Thoracic aorta (tissue), 2 donors: Measurements from ENCODE around the gene HSPB2. TPM values are rescaled to one million over a fixed set of nuclear protein-coding genes. Genes with fewer than 3 reads are reported as not detected.

Experiments
- ATAC-seq: fragments of 150-250 bp; one replicate; pipeline ENCODE4 v1.8.0; 2017; ENCODE audit warnings: low read depth; ENCODE audit not compliant: insufficient number of reproducible peaks, low FRiP score
- DNase-seq: peaks from one replicate; pipeline ENCODE4 v3.0.0-alpha.2; 2020; ENCODE audit warnings: low spot score
- H3K27ac ChIP-seq, 2 donors: fragments of 200-600 bp; sonication (generic); 1 replicate in 1 of 2; 2 replicates in 1 of 2; pipeline ENCODE4 v1.5.1; 2016; ENCODE audit warnings: mild to moderate bottlenecking in 2 of 2, moderate library complexity in 2 of 2
- H3K27me3 ChIP-seq: fragments of 200-600 bp; sonication (generic); replicated peaks from 2 replicates; pipeline ENCODE4 v1.6.0; 2016; ENCODE audit warnings: mild to moderate bottlenecking; ENCODE audit not compliant: insufficient read depth
- H3K36me3 ChIP-seq: fragments of 200-600 bp; sonication (generic); one replicate; pipeline ENCODE4 v1.5.1; 2016
- H3K4me1 ChIP-seq, 2 donors: fragments of 200-600 bp; sonication (generic); 1 replicate in 1 of 2; 2 replicates in 1 of 2; pipeline versions ENCODE4 v1.5.1 to v1.6.0; 2016; ENCODE audit warnings: low read depth in 2 of 2, mild to moderate bottlenecking in 1 of 2; ENCODE audit not compliant: control insufficient read depth in 1 of 2
- H3K4me3 ChIP-seq: fragments of 200-600 bp; sonication (generic); 2 replicates; pipeline ENCODE4 v1.5.1; 2016; ENCODE audit warnings: mild to moderate bottlenecking
- H3K9me3 ChIP-seq: fragments of 200-600 bp; sonication (generic); 2 replicates; pipeline ENCODE4 v1.5.1; 2016
- total RNA-seq, 2 donors: library from RNA; depleted of rRNA; stranded (reverse); fragments of >200 nt; gene quantifications; one replicate each; pipeline versions ENCODE4 v1.1.0 to v1.2.3, GENCODE V29; 2016
- TF ChIP-seq, protein P1 (sequence below): fragments of 200-600 bp; sonication (generic); IDR thresholded peaks from one replicate; pipeline ENCODE4 v1.5.1; 2019; ENCODE audit warnings: antibody characterized with exemption

The HSPB2 gene
- total RNA-seq, 2 donors from 2014 or later = 2.2 to 3.1 TPM

DNA sequence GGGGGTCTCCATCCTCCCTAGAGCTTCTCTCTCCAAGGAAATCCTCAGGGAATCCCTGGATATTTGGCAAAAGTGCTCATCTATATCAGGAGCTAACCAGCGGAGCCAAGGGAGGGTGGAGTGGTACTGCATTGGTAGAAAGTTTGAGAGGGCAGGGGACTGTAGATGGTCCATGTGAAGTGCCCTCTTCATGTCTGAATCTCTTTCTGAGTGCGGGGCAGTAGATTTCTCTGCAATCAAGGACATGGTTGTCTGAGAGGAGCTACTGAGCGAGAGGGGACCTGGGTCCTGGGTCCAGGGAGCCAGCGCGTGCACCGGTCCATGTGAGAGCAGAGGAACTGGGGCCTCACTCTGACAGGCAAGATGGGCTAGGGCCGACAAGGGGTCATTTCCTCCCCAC is 25.3 kb downstream of the HSPB2 start:
- TF ChIP-seq, protein P1, sequence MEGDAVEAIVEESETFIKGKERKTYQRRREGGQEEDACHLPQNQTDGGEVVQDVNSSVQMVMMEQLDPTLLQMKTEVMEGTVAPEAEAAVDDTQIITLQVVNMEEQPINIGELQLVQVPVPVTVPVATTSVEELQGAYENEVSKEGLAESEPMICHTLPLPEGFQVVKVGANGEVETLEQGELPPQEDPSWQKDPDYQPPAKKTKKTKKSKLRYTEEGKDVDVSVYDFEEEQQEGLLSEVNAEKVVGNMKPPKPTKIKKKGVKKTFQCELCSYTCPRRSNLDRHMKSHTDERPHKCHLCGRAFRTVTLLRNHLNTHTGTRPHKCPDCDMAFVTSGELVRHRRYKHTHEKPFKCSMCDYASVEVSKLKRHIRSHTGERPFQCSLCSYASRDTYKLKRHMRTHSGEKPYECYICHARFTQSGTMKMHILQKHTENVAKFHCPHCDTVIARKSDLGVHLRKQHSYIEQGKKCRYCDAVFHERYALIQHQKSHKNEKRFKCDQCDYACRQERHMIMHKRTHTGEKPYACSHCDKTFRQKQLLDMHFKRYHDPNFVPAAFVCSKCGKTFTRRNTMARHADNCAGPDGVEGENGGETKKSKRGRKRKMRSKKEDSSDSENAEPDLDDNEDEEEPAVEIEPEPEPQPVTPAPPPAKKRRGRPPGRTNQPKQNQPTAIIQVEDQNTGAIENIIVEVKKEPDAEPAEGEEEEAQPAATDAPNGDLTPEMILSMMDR = no peak
- DNase-seq (no peak), ATAC-seq (no peak)
- Histone ChIP-seq H3K27ac (peak overlapping the region; percentile 67 to 72), H3K36me3 (no peaks in the 10 kb centered on the region), H3K4me3 (peak overlapping the region; percentile 78), H3K4me1 (peaks cover 18 to 44% of the 10 kb centered on the region in 2 donors), H3K27me3 (no peaks in the 10 kb centered on the region), H3K9me3 (no peaks in the 10 kb centered on the region)

- Histone ChIP-seq H3K9me3 (no peaks in the 10 kb centered on the region), H3K4me3 (peak overlapping the region; percentile 78), H3K36me3 (no peaks in the 10 kb centered on the region), H3K27me3 (no peaks in the 10 kb centered on the region), H3K27ac (peak overlapping the region; percentile 67 to 72), H3K4me1 (peaks cover 18 to 47% of the 10 kb centered on the region in 2 donors)
- ATAC-seq (no peak), DNase-seq (no peak)
- TF ChIP-seq, protein P1 = no peak
These were observed 26.2 kb downstream of the HSPB2 start for GRCh38 chr11:111938687-111939160.

GRCh38 chr11:111939836-111940604 is 27.5 kb downstream of the HSPB2 start:
- H3K27me3 ChIP-seq = no peaks in the 10 kb centered on the region
- H3K4me3 ChIP-seq = no peak overlapping the region
- H3K36me3 ChIP-seq = no peaks in the 10 kb centered on the region
- TF ChIP-seq, protein P1 = no peak
- H3K9me3 ChIP-seq = no peaks in the 10 kb centered on the region
- DNase-seq = no peak
- no peak for ATAC-seq
- peak overlapping the region; percentile 14 to 67 for H3K27ac ChIP-seq
- H3K4me1 ChIP-seq = peaks cover 22 to 54% of the 10 kb centered on the region in 2 donors

GRCh38 chr11:111941963-111942362 is 29.4 kb downstream of the HSPB2 start:
- no peaks in the 10 kb centered on the region for H3K27me3 ChIP-seq
- DNase-seq (no peak), ATAC-seq (no peak)
- H3K9me3 ChIP-seq = no peaks in the 10 kb centered on the region
- H3K4me1 ChIP-seq = peaks cover 28 to 56% of the 10 kb centered on the region in 2 donors
- no peaks in the 10 kb centered on the region for H3K36me3 ChIP-seq
- TF ChIP-seq, protein P1 = no peak
- peak overlapping the region; percentile 23 to 28 for H3K27ac ChIP-seq
- no peak overlapping the region for H3K4me3 ChIP-seq

DNA sequence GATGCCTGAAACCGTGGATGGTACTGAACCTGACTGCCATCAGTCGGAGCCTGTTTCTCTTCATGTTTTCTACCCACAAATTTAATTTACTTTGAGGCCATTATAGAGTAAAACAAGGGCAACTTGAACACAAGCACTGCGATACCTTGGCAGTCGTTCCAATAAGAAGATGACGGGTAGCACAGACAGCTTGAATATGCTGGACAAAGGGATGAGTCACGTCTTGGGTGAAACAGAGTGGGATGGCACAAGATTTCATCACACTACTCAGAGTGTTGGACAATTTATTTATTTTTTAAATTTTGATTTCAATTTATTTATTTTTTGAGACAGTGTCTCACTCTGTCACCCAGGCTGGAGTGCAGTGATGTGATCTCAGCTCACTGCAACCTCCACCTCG is 30.3 kb downstream of the HSPB2 start:
- ATAC-seq (no peak), DNase-seq (no peak)
- no peaks in the 10 kb centered on the region for H3K36me3 ChIP-seq
- TF ChIP-seq, protein P1 = no peak
- H3K4me3 ChIP-seq = no peak overlapping the region
- peak overlapping the region; percentile 15 to 28 for H3K27ac ChIP-seq
- H3K27me3 ChIP-seq = no peaks in the 10 kb centered on the region
- no peaks in the 10 kb centered on the region for H3K9me3 ChIP-seq
- H3K4me1 ChIP-seq = peaks cover 24 to 57% of the 10 kb centered on the region in 2 donors
